ENCODE measurements around the gene PTPN20.
"Not testable (repeated sequence)": the region's sequence is repeated elsewhere in the genome, so short reads cannot be mapped to it uniquely, and the experiment has no call there.

- not testable (repeated sequence) for TF ChIP-seq CTCF, POLR2A (IDR thresholded peaks at IDR 0.05)
Observed at GRCh38 chr10:46963356-46963755, 52.1 kb downstream of the PTPN20 start.

Measured in Peyer's patch (tissue), 4 donors.